Adrenal gland (tissue), 5 donors: ENCODE data around the gene ATXN7L1.

Source experiments
- CTCF ChIP-seq, 6 experiments: fragments of 450-650 bp in 4 of 6; fragments of 200-600 bp in 2 of 6; sonication (generic) in 1 of 6; IDR thresholded peaks; 1 replicate in 5 of 6; 2 replicates in 1 of 6; pipeline versions ENCODE4 v1.5.1 to v1.8.0; 2016 to 2021; ENCODE audit warnings: antibody characterized with exemption in 6 of 6, mild to moderate bottlenecking in 2 of 6, moderate library complexity in 1 of 6
- POLR2A ChIP-seq, 2 donors: fragments of 450-650 bp; IDR thresholded peaks; one replicate each; pipeline ENCODE4 v1.6.1; 2017; ENCODE audit warnings: antibody characterized with exemption in 2 of 2, mild to moderate bottlenecking in 2 of 2, moderate library complexity in 1 of 2
- donor health status: DM: no; HTN: no; CAD: no.

GRCh38 chr7:105587909-105588635 is 288.3 kb downstream of the ATXN7L1 start:
- TF ChIP-seq CTCF (IDR thresholded peaks at IDR 0.05) (no peak), POLR2A (IDR thresholded peaks at IDR 0.05) (no peak)
